Lung (tissue), 12 donors: Measurements from ENCODE around the gene CREB3. TPM values are rescaled to one million over a fixed set of nuclear protein-coding genes. Genes with fewer than 3 reads are reported as not detected.

Experiments
- ATAC-seq: fragments of 200-7000 bp; cut with Tn5 transposase; one replicate; pipeline ENCODE4 v1.9.1; 2020; ENCODE audit warnings: moderate number of reproducible peaks; ENCODE audit not compliant: insufficient read depth, low FRiP score
- DNase-seq, 3 donors: peaks; one replicate each; pipeline ENCODE4 v3.0.0-alpha.2; 2013 to 2017
- H3K27ac ChIP-seq, 2 donors: one replicate each; pipeline ENCODE4 v1.5.1; 2013; ENCODE audit warnings: mild to moderate bottlenecking in 2 of 2, moderate library complexity in 2 of 2, control low read depth in 1 of 2, inconsistent platforms in 1 of 2, low read depth in 1 of 2, low read length in 1 of 2
- H3K27me3 ChIP-seq, 3 donors: one replicate each; pipeline ENCODE4 v1.5.1; 2013; ENCODE audit warnings: low read length in 2 of 3; ENCODE audit not compliant: control insufficient read depth in 3 of 3, insufficient read depth in 3 of 3
- H3K36me3 ChIP-seq, 4 donors: one replicate each; pipeline ENCODE4 v1.5.1; 2013; ENCODE audit warnings: low read length in 4 of 4, mild to moderate bottlenecking in 1 of 4, moderate library complexity in 1 of 4; ENCODE audit not compliant: control insufficient read depth in 4 of 4, insufficient read depth in 4 of 4
- H3K4me1 ChIP-seq, 5 donors: one replicate each; pipeline ENCODE4 v1.5.1; 2013; ENCODE audit warnings: low read length in 5 of 5, mild to moderate bottlenecking in 2 of 5, moderate library complexity in 1 of 5; ENCODE audit not compliant: control insufficient read depth in 5 of 5, insufficient read depth in 5 of 5
- H3K4me3 ChIP-seq: one replicate; pipeline ENCODE4 v1.5.1; 2013; ENCODE audit warnings: mild to moderate bottlenecking, control low read depth, moderate library complexity
- H3K9ac ChIP-seq, 2 donors: one replicate each; pipeline ENCODE4 v1.5.1; 2013; ENCODE audit warnings: low read length in 2 of 2, control low read depth in 1 of 2; ENCODE audit not compliant: insufficient read depth in 1 of 2
- H3K9me3 ChIP-seq, 4 donors: one replicate each; pipeline ENCODE4 v1.5.1; 2013; ENCODE audit warnings: low read length in 3 of 4, mild to moderate bottlenecking in 1 of 4, moderate library complexity in 1 of 4; ENCODE audit not compliant: control insufficient read depth in 4 of 4, insufficient read depth in 3 of 4
- WGBS, 2 donors: extraction: QIAGEN DNeasy Blood & Tissue Kit; methylation state at CpG; one replicate each; pipeline ENCODE4 v1.1.7; 2013; 5-methylcytosine and 5-hydroxymethylcytosine counted together
- polyA plus RNA-seq, 2 donors: library from polyadenylated mRNA; stranded (reverse); fragments of 200-250 nt; gene quantifications; one replicate each; pipeline ENCODE4 v1.2.1, GENCODE V29; 2013
- total RNA-seq, 2 donors: library from RNA; depleted of rRNA in 1 of 2; stranded (reverse); fragments of >200 nt in 1 of 2; gene quantifications; one replicate each; pipeline ENCODE4 v1.2.1, GENCODE V29; 2014 to 2021
- TF ChIP-seq, protein P1 (sequence below): IDR thresholded peaks from 2 replicates; pipeline ENCODE4 v1.5.1; 2012; ENCODE audit warnings: mild to moderate bottlenecking; ENCODE audit errors: control extremely low read depth, extremely low read depth
- donor health status: control.
- donor health status: control.
- donor health status: Bipolar disorder and iron deficiency.
- donor health status: healthy.
- donor health status: DM: yes; HTN: yes; CAD: no.

CREB3 gene
- total and polyA plus RNA-seq, 4 donors = 25.1 to 43.3 (median 38.9) TPM

DNA sequence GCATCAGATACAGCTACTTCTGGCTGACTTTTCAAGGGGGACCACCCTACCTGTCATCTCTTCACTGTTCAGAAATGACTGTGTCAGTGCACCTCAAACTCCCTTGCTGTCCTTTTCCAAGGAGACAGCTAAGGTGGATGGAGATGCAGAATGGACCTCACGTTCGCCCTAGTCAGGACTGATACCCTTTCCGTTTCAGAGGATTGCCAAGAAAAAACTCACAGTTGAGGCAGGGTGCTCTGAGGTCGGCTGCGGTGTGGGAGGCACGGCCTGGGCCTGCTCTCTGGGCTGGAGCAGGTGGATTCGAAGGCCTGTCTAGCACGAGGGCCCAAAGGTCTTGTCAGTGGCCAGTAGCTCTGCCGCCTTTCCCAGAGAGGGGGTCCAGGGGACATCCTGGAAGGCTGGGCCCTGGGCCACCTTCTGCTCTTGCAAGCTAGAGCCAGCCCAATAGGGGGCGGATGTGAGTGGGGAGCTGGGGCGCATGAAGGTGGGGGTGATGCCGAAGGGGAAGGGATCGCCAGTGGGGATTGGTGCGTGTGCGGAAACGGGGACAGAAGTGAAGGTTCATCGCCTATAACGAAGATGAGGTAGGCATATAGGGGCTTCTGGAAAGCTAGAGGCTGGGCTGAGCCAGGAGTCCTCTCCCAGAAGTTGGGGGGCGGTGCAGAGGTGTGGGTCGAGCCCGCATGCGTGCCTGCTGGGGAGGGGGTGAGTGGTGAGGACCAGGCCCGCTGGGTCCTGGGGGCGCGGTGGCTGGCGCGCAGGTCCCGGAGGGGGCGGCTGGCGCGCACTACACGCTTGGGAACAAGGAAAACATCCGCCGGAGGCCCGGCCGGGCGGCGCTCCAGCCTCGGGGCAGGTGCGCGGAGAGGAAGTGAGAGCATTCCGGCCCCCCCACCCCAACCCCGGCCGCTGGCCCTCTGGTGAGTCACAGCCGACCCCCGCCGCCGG lies 24.1 kb downstream of the CREB3 start:
- H3K9me3 ChIP-seq = no peaks in the 10 kb centered on the region
- peak overlapping the region; percentile 30 for H3K4me3 ChIP-seq
- peaks cover 10 to 30% (median 29%) of the 10 kb centered on the region in 4 donors for H3K36me3 ChIP-seq
- ATAC-seq (peak; percentile 82), DNase-seq (peak; percentile 59 to 74 (median 71))
- peak overlapping the region; percentile 66 to 93 for H3K9ac ChIP-seq
- TF ChIP-seq, protein P1, sequence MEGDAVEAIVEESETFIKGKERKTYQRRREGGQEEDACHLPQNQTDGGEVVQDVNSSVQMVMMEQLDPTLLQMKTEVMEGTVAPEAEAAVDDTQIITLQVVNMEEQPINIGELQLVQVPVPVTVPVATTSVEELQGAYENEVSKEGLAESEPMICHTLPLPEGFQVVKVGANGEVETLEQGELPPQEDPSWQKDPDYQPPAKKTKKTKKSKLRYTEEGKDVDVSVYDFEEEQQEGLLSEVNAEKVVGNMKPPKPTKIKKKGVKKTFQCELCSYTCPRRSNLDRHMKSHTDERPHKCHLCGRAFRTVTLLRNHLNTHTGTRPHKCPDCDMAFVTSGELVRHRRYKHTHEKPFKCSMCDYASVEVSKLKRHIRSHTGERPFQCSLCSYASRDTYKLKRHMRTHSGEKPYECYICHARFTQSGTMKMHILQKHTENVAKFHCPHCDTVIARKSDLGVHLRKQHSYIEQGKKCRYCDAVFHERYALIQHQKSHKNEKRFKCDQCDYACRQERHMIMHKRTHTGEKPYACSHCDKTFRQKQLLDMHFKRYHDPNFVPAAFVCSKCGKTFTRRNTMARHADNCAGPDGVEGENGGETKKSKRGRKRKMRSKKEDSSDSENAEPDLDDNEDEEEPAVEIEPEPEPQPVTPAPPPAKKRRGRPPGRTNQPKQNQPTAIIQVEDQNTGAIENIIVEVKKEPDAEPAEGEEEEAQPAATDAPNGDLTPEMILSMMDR = no peak
- WGBS, 2 donors = 8 to 9% methylated on average over 45 to 48 of the region's 48 CpGs
- no peaks in the 10 kb centered on the region for H3K27me3 ChIP-seq
- H3K27ac ChIP-seq = peak overlapping the region; percentile 65 to 91
- H3K4me1 ChIP-seq = peaks cover 0 to 23% (median 13%) of the 10 kb centered on the region in 5 donors

DNA sequence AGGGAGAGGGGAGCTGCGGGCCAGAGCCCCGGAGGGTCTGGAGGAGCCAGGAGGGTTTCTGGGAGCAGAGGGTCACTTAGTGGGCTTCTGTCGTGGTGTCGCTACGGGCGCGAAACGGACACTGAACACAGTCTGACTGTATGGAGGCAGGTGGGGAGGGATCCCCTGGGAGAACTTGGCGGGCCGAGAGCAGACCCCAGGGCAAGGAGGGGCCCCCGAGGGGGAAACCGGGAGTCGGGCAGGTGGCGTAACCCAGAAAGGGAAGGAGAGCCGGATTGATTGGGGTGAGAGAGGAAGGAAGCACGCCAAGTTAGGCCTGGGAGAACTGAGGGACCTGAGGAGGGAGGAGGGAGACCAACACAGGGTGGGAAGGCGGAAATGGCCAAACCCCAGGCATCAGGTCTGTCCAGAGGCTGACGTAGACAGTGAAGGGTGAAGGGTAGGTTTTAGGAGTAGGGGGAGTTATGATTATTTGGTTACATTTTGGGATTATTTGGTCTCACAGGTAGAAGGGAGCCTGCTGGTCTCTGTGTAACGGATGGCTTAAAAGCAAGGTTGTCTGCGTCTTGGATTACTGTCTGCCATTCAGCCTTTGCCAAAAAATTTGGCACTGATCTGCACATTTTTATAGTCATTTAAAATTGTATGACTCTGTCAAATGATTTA lies 24.9 kb downstream of the CREB3 start:
- Histone ChIP-seq H3K9ac (peak overlapping the region; percentile 66 to 93), H3K36me3 (peaks cover 10 to 23% (median 21%) of the 10 kb centered on the region in 4 donors), H3K27me3 (no peaks in the 10 kb centered on the region), H3K9me3 (no peaks in the 10 kb centered on the region), H3K4me3 (peak overlapping the region; percentile 30), H3K4me1 (peaks cover 0 to 23% (median 13%) of the 10 kb centered on the region in 5 donors), H3K27ac (peak overlapping the region; percentile 65 to 91)
- TF ChIP-seq, protein P1 = no peak
- peak; percentile 68 for ATAC-seq
- DNase-seq = peak; percentile 54 to 68 (median 58)
- WGBS, 2 donors = 1 to 2% methylated on average over 19 to 20 of the region's 20 CpGs

DNA sequence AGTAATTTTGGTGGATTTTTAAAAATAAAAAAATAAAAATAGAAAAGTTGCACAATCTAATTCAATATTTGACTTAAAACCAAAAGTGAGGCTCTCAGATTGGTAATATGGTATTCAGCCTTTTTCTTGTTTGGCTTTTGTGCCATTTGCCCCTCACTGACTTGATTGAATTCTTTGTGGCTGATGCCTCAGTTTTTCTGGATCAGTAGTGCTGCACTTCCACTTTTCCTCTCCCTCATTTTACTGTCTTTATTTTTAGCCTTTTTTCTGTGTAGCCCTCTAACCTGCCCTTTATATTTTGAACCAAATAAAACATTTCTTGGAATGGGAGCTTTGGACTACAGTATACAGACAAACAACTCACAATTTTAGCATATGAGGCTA lies 25.4 kb downstream of the CREB3 start:
- H3K4me3 ChIP-seq = no peak overlapping the region

More for the DNA sequence above, 25.4 kb downstream of the CREB3 start:
- peaks cover 7 to 18% (median 16%) of the 10 kb centered on the region in 4 donors for H3K36me3 ChIP-seq
- DNase-seq (no peak), ATAC-seq (no peak)
- TF ChIP-seq, protein P1 = no peak
- H3K4me1 ChIP-seq = peaks cover 0 to 23% (median 13%) of the 10 kb centered on the region in 5 donors
- peak overlapping the region in 1 of 2 donors; percentile 66 for H3K9ac ChIP-seq
- H3K27me3 ChIP-seq = no peaks in the 10 kb centered on the region
- H3K27ac ChIP-seq = no peak overlapping the region
- H3K9me3 ChIP-seq = no peaks in the 10 kb centered on the region
